ENCODE measurements around the gene RCC2.
A peak's percentile ranks its signal among the peaks of the same experiment; 100 is the strongest.

The RCC2 gene

GRCh38 chr1:17441993-17442357 is 2.5 kb upstream of the RCC2 start:
- no peak for DNase-seq

GRCh38 chr1:17441265-17441992 is 2.0 kb upstream of the RCC2 start:
- peak; percentile 77 for DNase-seq

- DNase-seq: no peak
Observed at GRCh38 chr1:17440827-17441168, 1.3 kb upstream of the RCC2 start.

GRCh38 chr1:17440074-17440826 is 773 bp upstream of the RCC2 start:
- no peak for DNase-seq

GRCh38 chr1:17438318-17439249 is 893 bp downstream of the RCC2 start:
- peak; percentile 58 for DNase-seq

- peak; percentile 55 for DNase-seq
Observed at GRCh38 chr1:17437580-17438317, 1.7 kb downstream of the RCC2 start.

GRCh38 chr1:17437260-17437579 is 2.3 kb downstream of the RCC2 start:
- no peak for DNase-seq

GRCh38 chr1:17436380-17437174 is 2.9 kb downstream of the RCC2 start:
- DNase-seq: no peak

GRCh38 chr1:17434601-17435000 is 4.9 kb downstream of the RCC2 start:
- no peak for DNase-seq

GRCh38 chr1:17434016-17434415 is 5.5 kb downstream of the RCC2 start:
- no peak for DNase-seq

- DNase-seq: no peak
Observed at GRCh38 chr1:17433261-17433660, 6.2 kb downstream of the RCC2 start.

GRCh38 chr1:17432412-17432811 is 7.1 kb downstream of the RCC2 start:
- DNase-seq: no peak

GRCh38 chr1:17429183-17429582 is 10.3 kb downstream of the RCC2 start:
- no peak for DNase-seq

GRCh38 chr1:17427696-17428660 is 11.5 kb downstream of the RCC2 start:
- DNase-seq: no peak

GRCh38 chr1:17425806-17426600 is 13.5 kb downstream of the RCC2 start:
- DNase-seq: no peak

- DNase-seq: no peak
Observed at GRCh38 chr1:17423781-17424245, 15.7 kb downstream of the RCC2 start.

- no peak for DNase-seq
Observed at GRCh38 chr1:17422461-17422860, 17.0 kb downstream of the RCC2 start.

- DNase-seq: no peak
Observed at GRCh38 chr1:17420391-17420918, 19.0 kb downstream of the RCC2 start.

- DNase-seq: peak; percentile 52
Observed at GRCh38 chr1:17419626-17420328, 19.7 kb downstream of the RCC2 start.
